ENCODE results near the gene ACOT12.
"Not testable (repeated sequence)": the region's sequence is repeated elsewhere in the genome, so short reads cannot be mapped to it uniquely, and the experiment has no call there.

Gene ACOT12

DNA sequence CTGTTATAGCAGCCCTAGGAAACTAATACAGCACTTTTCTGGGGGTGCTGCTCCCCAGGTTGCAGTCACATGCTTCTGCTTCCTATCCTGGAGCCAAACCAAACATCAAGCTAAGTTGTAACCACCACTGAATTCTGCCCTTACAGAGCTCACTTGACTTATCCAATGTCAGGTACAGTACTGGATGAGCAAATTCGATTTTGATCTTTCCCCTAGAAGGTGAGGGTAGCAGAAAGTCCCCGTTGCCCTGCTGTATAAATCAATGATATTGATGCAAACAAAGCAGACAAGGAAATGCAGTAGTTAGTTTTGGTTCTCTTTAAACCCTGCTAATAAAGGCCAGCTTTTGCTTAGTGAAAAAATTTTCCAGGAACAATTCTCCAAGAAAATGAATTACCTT is 56.1 kb downstream of the ACOT12 start:
- no peak for DNase-seq (ENCODE audit: low spot score)

DNA sequence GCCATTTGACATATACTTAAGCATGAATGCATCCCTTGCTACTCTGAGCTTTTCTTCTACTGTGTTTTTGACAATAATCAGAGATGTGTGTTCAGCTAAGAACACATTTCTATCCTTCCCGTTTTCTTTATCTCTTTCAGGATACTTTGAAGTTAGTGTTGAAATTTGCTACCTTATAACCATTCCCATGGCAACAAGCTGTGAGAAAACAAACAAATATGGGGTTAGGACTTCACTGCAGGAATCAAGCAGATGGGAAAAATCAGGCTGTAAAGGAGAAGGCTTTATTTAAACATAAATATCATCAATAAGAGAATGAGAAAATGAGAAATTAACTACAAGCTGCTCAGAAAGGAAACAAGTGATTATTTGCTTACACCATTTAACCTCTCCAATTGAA is 57.4 kb downstream of the ACOT12 start:
- DNase-seq (ENCODE audit: low spot score), result no peak

DNA sequence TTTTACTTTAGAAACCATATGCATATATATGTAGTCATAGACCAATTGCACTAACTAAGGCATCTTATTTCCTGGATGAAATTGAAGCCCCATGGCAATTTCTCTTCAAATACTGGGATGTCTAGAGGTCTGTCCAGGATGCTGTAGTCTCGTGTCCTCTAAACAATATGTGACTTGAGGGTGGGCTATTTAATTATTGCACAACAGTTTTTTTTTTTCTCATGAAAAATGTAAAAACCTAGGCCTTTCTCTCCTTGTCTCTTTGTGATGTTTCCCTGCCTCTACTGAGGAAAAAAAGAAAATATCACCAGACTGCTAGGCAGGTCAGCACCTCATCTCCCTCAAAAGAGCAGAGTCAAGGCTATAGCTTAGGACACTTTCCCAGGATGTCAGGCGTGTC is 58.0 kb downstream of the ACOT12 start:
- no peak for DNase-seq (ENCODE audit: low spot score)

DNA sequence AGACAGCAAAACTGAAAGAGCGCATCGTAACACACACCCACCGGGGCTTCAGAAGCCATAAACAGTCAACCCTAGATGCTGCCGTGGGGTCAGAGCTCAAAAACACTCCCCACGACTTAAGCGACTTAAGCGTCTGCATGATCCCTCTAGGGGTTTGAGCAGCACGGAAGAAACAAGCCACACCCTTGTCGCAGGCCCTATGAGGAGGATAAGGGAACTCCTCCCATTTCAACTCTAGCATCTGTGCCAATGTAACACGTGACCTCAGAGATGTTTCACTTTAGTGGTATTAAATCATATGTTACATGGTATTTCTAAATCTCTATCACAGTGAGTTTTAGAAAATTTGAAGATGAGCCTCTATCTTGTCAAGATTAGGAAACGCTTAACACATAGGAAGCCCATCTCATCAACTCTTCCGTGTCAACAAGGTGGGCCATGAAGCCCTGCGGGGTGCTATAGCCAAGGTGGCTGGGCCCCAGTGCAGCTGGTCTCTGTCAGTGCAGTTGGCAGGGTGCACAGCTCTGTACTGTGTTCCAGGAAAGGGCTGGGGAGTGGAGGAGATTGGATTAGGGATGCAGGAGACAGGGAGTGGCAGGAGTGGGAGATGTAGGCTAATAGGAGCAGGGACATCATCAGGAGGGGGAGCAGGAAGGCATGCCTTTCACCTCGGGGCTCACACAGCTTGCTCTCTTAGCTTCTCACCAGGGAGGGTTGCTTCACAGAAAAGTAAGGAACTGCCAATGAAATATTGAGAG is 59.5 kb downstream of the ACOT12 start:
- no peak for DNase-seq (ENCODE audit: low spot score)

DNA sequence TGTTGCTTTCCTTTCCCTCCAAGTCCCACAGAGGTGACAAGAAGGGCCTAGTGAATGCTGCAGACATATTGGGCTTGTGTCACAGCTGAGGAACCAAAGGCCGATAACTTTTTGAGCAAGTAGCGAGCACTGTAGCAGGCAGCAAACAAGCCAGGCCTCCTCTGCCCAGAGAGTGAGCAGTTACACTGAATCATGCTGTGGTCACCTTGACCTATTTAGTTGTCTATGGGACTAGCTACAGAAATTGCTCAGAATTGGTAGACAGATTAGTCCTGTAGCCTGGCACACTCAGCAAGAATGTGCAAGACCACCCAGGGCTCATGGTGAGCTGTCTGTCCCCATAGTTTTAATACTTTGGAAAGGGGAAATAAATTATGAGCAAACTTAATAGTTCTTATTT is 67.4 kb downstream of the ACOT12 start:
- DNase-seq (ENCODE audit: low spot score), result no peak

DNA sequence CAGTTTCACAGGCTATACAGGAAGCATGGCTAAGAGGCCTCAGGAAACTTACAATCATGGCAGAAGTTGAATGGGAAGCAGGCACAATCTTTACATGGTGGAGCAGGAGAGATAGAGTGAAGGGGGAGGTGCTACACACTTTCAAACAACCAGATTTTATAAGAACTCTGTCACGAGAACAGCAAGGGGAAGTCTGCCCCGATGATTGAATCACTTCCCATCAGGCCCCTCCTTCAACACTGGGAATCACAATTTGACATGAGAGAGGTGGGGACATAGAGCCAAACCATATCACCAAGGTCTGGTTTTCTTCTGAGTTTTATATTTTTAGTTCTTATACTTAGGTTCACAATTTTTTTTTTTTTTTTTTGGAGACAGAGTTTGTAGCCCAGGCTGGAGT is 76.4 kb downstream of the ACOT12 start:
- DNase-seq (ENCODE audit: low spot score), result no peak

DNA sequence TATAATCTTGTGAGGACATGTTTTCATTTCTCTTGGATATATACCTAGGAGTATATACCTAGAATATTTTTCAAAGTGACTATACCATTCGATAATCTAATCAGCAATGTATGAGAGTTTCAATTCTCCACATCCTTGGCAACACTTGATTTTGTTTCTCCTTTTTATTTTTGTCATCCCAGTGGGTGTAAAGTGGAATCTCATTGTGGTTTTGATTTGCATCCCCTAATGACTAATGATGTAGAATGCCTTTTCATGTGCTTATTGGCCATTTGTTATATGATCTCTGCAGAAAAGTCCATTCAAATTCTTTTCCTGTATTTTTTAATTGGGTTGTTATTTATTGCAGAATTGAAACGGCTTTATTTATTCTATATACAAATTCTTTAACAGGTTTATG is 77.4 kb downstream of the ACOT12 start:
- no peak for DNase-seq (ENCODE audit: low spot score)

DNA sequence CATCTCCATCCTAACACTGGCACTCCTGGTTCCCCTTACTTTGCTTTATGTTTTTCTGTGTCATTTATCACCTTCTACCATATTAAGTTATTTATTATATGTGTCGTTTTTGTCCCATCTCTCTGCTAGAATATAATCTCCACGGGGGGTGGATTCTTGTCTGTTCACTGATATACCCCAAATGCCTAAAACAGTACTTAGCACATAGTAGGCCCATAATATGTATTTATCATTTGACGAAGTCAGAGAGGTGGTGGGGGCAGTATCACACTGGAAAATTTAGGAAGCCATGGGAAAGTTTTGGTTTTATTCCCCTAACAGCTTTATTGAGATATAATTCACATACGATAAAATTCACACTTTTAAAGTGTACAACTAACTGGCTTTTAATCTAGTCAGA is 78.1 kb downstream of the ACOT12 start:
- DNase-seq (ENCODE audit: low spot score), result no peak

DNA sequence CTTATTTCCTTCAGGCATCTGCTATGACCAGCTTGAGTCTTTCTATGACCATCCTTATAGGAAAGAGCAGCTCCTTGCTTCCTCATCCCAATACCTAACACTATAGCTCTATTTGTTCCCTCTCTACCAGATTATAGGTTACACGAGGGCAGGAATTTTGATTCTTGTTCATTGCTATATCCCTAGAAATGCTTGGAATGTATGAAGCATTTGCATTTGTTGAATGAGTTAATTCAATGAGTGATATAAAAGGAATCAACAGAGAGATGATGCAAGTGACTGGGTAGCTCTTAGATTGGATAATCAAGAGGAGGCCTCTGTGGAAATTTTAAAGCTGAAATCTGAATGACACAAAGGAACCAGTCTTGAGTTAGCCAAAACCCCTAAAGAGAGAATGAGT is 78.6 kb downstream of the ACOT12 start:
- no peak for DNase-seq (ENCODE audit: low spot score)

DNA sequence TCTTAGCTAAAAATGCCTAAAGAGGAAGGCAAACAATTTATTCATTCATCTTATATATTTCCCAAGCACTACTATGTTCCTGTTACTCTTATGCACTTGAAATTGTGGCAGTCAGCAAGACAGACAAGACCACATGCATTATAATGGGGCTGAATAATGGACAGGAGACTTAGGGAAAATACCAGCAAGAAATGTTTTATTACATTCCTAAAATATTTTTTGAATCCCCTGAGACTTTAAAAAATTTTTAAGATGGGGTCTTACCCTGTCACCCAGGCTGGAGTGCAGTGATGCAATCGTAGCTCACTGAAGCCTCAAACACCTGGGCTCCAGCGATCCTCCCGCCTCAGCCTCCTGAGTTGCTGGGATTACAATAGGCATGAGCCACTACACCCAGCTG is 79.4 kb downstream of the ACOT12 start:
- DNase-seq (ENCODE audit: low spot score), result no peak

DNA sequence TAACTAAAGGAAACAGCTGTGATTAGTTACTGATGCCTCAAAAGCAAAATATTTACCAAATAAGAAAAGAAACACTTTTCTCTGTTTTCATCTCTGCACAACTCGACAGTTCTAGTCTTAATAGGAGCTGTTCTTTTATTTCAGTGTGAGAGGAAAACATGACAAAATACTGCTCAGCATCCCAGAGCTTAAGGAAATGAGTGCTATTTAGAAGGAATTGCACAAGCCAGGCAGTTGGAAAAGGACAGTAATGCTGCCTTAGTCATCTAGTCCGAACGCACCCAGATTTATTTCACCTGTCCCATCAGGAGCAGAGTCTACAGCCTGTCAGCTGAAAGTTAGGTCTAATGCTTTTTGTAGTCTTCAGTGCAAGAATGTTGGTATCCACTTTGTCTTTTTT is 80.2 kb downstream of the ACOT12 start:
- DNase-seq (ENCODE audit: low spot score), result no peak

DNA sequence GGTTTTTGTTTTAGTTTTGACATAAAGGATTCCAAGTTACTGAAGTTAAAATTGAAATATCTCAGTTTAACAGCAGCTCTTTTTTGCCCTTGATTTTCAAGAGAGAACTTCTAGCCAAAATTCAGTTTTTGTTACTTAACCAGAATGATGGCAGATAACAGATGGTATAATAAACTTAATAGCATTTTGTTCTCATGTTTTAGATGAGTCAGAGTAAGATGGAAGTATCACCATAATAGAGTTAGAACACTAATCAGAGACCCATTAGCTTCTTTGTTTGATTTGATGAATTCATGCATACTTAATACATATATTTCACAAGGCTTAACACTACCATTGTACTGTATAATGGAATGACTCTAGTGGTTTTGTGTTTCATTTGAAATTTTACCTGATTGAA is 80.7 kb downstream of the ACOT12 start:
- DNase-seq (ENCODE audit: low spot score), result no peak

DNA sequence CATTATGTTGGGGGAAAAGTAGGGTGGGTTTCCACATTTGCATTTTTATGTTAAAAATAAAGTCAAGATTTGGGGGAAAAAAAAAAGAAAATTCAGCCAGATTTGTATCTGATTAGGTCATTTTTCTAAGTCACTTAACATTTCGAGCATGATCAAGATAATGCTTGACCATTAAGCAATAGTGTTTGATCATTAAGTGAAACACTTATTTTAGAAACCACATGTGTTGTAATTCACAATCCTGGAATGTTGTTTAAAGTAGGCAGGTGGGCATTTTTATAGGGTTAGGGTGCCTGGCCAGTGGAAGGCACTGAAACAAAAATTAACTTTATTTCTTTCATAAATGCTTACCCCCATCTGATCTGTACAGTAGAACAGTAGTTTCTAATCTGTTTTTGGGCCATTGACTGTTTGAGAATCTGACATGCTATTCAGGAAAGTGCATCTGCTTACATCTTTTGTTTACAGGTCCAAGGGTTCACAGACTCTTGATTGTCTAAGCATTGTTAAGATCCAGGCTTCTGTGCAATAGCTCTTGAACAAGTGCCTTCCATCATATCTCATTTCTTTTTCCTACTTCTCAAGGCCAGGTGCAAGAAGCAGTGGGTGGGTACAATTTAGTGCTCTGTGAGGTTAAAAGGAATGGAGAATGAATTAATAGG is 83.4 kb downstream of the ACOT12 start:
- no peak for DNase-seq (ENCODE audit: low spot score)

DNA sequence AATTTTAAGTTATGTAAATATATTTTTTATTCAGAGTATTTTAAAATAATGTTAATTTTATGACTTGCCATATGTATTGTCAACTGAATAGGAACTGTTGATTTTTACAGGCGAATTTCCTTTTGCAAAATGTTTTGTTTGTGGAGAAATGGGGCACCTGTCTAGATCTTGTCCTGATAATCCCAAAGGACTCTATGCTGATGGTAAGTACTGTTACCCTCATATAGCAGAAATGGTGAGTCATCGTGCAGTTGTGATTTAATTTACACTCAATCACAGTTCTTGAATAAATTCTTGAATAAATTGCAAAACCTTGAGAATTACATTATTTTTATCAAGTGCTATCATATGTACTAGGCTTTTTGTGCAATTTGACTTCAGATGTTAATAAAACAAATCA is 85.1 kb downstream of the ACOT12 start:
- no peak for DNase-seq (ENCODE audit: low spot score)

DNA sequence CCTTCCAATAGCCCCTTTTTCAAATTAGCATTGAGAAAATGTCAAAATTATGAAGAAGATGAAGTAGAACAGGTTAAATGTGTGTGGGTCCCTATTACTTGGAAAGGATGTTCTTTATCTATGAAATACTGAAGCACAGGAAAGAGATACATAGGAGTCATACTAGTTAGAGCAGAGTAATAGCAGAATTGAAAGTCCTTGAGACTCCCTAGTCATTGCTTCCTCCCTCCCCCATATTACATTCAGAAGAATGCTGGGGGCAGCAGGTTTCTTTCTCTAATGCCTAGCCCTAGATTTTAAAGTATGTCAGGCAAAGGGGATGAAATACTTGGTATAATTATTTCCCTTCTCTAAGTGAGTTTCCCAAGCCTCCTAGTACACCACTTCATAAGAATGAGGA is 88.1 kb downstream of the ACOT12 start:
- no peak for DNase-seq (ENCODE audit: low spot score)

DNA sequence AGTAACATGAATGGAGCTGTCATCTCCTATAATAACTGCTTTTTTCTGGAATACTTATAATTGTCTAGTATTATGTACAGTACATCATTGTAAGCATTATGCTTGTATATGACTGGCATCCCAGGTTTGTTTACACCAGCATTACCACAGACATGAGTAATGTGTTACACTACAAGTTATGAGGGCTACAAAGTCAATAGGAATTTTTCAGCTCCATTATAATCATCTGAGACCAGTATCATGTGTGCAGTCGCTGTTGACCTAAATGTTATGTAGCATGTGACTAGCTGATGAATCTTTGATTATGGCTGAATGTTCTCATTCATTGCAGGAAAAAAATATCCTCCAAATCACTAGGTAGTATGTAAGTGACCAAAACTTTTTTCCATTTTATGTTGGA is 90.4 kb downstream of the ACOT12 start:
- no peak for DNase-seq (ENCODE audit: low spot score)

DNA sequence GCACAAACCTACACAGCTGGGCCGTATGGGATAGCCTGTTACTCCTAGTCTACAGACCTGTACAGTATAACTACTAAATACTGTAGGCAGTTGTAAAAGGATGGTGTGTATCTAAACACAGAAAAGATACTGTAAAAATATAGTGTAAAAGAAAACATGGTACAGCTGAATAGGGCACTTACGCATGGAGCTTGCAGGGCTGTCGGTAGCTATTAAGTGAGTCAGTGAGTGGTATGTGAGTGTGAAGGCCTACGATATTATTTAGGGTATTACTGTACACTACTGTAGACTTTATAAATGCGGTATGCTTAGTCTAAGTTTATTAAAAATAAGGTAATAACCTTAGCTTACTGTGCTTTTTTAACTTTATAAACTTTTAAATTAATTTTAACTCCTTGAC is 91.3 kb downstream of the ACOT12 start:
- DNase-seq (ENCODE audit: low spot score), result no peak

DNA sequence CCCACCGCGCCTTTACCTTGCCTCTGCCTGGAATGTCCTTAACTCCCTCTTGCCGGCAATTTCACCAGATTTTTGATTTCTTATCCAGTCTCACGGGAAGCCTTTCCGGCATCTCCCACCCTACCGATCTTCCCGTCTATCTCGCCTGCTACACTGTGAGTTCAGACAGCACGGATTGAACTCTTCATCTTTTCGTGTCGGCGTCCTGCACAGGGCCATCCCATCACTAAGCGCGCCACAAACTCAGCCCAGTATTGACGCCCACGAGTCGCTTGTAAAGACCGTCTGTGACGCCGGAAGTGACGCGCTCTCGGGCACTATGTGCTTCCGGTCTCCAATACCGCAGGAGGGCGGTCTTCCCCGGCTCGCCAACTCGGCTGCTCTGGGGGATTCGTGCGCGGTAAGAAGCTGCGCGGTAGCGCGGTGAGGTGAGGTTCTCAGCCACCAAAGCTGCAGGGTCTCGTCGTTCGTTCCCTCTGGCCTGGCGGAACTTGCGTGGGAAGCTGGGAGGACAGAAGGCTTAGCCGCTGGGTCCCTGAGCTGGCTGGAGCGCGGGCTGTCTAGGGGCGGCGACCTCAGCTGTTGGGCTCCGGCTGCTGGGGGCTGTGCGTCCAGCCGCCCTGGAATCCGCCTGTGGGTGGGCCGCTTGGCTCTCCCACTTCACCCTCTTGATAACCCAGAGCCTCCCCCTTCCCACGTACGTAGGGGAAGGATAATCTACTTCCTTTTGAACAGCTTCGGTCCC is 92.5 kb downstream of the ACOT12 start, which contains the start of gene ZCCHC9:
Gene ZCCHC9, plus strand, starts transcription at position 317 of the 745 bp plus-strand sequence. CDS start 3,171 bp downstream, outside the sequence.
- DNase-seq (ENCODE audit: low spot score), result peak; percentile 80

DNA sequence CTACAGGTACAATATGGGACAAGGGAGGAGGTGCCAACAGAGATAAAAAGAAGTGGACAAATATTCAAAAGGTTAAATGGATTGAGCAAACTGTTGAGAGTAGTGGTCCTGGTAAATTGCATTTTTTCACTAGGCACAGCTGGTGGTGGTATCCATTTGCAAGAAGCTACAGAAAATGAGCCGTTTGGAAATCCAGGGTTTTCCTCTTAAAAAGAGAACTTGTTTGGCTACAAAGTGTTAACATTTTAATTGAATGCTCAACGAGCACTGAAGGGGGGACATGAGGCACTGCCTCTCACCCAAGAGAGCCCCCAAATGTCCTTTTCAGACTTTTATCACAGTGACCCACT is 93.0 kb downstream of the ACOT12 start:
- no peak for DNase-seq (ENCODE audit: low spot score)

DNA sequence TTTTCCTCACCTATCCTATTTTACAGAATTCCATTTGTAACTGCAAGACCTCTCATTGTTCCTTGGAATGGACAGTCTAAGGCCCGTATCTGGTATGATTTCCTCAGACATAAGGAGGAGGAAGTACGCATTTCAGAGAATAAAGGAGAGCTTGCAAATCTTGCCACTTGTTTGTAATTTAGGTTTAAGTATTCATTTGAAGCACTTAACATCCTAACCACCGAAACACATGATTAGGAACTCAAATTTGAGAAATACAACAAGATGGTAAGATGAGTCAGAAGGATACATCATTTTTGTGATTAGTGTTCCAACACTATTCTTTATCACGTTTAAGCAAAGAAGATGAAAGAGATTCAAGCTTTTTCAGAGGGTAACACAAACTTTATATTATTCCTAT is 96.4 kb downstream of the ACOT12 start:
- no peak for DNase-seq (ENCODE audit: low spot score)

DNA sequence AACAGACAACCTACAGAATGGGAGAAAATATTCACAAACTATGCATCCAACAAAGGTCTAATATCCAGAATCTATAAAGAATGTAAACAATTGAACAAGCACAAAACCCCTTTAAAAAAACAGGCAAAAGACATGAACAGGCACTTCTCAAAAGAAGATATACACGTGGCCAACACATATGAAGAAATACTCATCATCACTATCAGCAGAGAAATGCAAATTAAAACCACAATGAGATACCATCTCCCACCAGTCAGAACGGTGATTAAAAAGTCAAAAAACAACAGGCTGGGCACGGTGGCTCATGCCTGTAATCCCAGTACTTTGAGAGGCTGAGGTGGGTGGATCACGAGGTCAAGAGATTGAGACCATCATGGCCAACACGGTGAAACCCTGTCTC is 99.9 kb downstream of the ACOT12 start:
- not testable (repeated sequence) for DNase-seq (ENCODE audit: low spot score)

DNA sequence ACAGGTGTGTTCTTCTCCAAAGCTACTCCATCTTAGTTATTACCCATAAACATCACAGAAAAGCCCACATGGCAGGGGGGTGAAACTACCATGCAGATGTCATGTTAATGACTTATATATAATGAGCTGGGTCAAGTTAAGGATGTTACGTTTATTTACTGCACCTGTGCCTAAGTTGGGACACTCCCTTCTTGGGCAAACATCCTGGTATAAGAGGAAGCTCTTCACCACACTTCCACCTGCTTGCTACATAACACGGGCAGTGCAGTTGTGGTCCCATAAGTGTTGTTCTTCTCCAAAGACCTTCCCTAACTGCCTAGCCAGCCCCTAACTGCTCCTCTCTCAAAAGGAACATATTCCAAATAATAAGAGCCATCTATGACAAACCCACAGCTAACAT is 101.8 kb downstream of the ACOT12 start:
- DNase-seq (ENCODE audit: low spot score), result no peak

DNA sequence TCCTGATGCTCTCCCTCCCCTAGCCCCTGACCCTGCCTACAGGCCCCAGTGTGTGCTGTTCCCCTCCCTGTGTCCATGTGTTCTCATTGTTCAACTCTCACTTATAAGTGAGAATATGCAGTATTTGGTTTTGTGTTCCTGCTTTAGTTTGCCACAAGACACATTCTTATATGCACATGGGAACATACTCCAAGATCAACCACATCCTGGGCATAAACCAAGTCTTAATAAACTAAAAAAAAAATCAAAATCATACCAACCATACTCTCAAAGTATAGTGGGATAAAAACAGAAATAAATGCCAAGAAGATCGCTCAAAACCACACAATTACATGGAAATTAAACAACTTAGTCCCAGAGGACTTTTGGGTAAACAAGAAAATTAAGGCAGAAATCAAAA is 103.8 kb downstream of the ACOT12 start:
- no peak for DNase-seq (ENCODE audit: low spot score)
